ENCODE data around the gene NRP1.
A peak's percentile ranks its signal among the peaks of the same experiment; 100 is the strongest.

Gene NRP1

DNA sequence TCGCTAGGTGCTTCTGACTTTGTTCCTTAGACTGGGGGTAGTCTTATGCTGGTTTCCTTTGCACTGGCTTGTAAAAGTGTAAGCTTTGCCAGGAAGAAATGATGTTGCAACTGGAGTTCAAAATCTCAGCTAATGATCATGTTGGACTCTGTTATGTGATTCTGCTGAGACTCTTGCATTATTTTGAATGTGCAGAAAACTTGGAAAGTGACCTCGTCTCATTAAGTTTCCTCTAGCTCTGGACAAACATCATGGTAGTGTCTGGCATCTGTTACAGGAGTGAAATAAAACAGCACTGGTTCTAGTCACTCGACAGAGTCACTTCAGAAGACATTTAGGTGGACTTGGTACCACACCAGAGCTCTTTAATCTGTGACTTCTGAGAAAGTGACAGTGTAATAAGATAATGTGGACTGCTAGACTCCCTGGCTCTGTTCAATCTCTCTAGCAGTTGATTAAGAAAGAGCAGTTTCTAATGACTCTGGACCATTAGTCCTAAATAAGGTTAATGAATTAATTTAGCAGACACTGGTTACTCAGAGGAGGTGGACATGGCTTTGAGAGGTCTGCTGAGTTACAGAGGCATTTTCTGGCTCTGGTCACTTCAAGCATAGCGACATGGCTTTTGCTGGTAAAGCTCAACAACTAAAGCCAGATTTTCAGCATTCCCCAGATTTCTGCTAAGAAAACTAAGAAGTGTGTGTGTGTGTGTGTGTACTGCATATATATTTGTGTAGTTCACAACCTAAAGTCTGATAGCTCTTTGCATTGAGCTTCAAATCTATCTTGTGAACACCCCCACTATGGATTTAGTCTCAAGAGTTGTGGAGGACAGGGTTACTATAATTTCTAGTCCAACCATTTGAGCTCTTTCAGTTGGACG is 2.0 kb downstream of the NRP1 start:
- no peaks in the 10 kb centered on the region for H4K20me1 ChIP-seq (ENCODE audit: insufficient read depth, low read length)
- no peak overlapping the region for H3K27ac ChIP-seq (ENCODE audit: low read length)
- no peak overlapping the region for H3K4me3 ChIP-seq (ENCODE audit: low read length)
- H3K79me2 ChIP-seq (ENCODE audit: low read length), result no peaks in the 10 kb centered on the region
- TF ChIP-seq EZH2 (optimal IDR thresholded peaks at IDR 0.05; ENCODE audit: low read depth, low read length) (no peak), EZH2phosphoT487 (IDR thresholded peaks at IDR 0.05; ENCODE audit: low read length) (no peak)
- TF ChIP-seq, protein P1, sequence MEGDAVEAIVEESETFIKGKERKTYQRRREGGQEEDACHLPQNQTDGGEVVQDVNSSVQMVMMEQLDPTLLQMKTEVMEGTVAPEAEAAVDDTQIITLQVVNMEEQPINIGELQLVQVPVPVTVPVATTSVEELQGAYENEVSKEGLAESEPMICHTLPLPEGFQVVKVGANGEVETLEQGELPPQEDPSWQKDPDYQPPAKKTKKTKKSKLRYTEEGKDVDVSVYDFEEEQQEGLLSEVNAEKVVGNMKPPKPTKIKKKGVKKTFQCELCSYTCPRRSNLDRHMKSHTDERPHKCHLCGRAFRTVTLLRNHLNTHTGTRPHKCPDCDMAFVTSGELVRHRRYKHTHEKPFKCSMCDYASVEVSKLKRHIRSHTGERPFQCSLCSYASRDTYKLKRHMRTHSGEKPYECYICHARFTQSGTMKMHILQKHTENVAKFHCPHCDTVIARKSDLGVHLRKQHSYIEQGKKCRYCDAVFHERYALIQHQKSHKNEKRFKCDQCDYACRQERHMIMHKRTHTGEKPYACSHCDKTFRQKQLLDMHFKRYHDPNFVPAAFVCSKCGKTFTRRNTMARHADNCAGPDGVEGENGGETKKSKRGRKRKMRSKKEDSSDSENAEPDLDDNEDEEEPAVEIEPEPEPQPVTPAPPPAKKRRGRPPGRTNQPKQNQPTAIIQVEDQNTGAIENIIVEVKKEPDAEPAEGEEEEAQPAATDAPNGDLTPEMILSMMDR (IDR thresholded peaks at IDR 0.05; ENCODE audit: low read length), result no peak
- H2AFZ ChIP-seq (ENCODE audit: low read length), result no peak overlapping the region
- no peaks in the 10 kb centered on the region for H3K9me3 ChIP-seq (replicated peaks; ENCODE audit: insufficient read depth, low read length)
- peaks cover 12% of the 10 kb centered on the region for H3K27me3 ChIP-seq (replicated peaks; ENCODE audit: insufficient read depth, low read length)
- H3F3A ChIP-seq (ENCODE audit: insufficient read depth, low read length), result no peaks in the 10 kb centered on the region
- H3K9ac ChIP-seq (ENCODE audit: low read length), result no peak overlapping the region
- H3K36me3 ChIP-seq (replicated peaks; ENCODE audit: insufficient read depth, low read length), result no peaks in the 10 kb centered on the region
- H3K4me1 ChIP-seq (ENCODE audit: low read length), result no peaks in the 10 kb centered on the region
- no peaks in the 10 kb centered on the region for H3K9me2 ChIP-seq (replicated peaks; ENCODE audit: insufficient read depth, low read length)
- no peak for DNase-seq
- no peak overlapping the region for H3K4me2 ChIP-seq (ENCODE audit: low read depth, low read length)

DNA sequence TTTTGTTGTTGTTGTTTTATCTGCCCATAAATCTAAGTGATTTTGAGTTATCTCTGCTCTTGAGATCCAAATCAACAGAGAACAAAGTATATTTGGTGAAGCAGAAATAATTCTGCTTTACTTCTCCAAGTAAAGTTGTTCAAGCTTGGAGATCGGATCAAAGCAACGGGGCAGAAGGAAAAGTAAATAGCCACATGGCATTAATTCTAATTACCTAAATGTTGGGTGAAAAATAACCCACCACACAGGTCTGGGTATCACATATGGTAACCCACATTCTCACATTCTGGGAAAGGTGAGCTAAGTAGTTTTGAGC is 3.1 kb downstream of the NRP1 start:
- no peak for DNase-seq
- TF ChIP-seq, protein P1 (IDR thresholded peaks at IDR 0.05; ENCODE audit: low read length), result no peak
- no peak for TF ChIP-seq EZH2phosphoT487 (IDR thresholded peaks at IDR 0.05; ENCODE audit: low read length)
- TF ChIP-seq EZH2 (optimal IDR thresholded peaks at IDR 0.05; ENCODE audit: low read depth, low read length), result no peak
- Histone ChIP-seq H3K27ac (ENCODE audit: low read length) (no peak overlapping the region), H3K4me2 (ENCODE audit: low read depth, low read length) (no peak overlapping the region), H2AFZ (ENCODE audit: low read length) (no peak overlapping the region), H3K79me2 (ENCODE audit: low read length) (no peaks in the 10 kb centered on the region), H3K9me2 (replicated peaks; ENCODE audit: insufficient read depth, low read length) (no peaks in the 10 kb centered on the region), H3K9me3 (replicated peaks; ENCODE audit: insufficient read depth, low read length) (no peaks in the 10 kb centered on the region), H3K27me3 (replicated peaks; ENCODE audit: insufficient read depth, low read length) (peaks cover 12% of the 10 kb centered on the region), H3K4me1 (ENCODE audit: low read length) (no peaks in the 10 kb centered on the region), H3F3A (ENCODE audit: insufficient read depth, low read length) (no peaks in the 10 kb centered on the region), H3K36me3 (replicated peaks; ENCODE audit: insufficient read depth, low read length) (no peaks in the 10 kb centered on the region), H3K9ac (ENCODE audit: low read length) (no peak overlapping the region), H4K20me1 (ENCODE audit: insufficient read depth, low read length) (no peaks in the 10 kb centered on the region), H3K4me3 (ENCODE audit: low read length) (no peak overlapping the region)

DNA sequence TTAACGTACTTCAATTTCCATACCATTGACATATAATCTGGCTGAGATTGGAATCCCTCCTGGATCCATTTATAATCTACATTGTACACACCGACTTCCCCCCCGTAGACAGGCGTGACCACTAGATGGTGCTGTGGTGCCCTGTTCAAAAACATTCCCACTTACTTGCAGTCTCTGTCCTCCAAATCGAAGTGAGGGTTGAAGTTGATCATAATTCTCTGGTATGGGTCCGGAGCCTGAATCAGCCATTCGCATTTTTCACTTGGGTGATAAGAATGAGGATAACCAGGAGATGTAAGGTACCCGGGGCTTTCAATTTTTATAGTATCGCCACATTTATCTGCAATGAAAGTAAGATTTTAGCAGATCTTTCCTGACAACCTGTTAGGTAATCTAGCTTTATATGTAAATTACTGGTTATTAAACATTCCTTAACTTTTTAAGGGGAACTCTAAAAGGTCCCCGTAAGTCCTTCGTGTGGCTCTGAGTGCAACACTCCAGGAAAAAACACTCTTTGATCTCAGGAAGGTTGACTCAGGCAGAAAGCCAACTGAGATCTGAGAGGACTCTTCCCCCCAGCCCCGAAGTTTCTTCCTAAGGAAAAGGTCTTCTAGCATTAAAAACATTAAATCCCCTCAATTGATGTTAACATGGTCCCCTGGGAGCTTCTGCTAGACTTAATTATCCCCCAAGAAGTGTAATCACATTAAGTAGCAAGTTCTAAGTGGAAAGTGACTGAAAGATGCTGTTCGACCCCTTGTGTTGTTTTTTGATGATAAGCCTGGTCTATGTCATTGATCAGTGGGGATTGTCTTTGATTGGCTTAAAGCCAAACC is 3.7 kb downstream of the NRP1 start:
- no peak overlapping the region for H3K4me3 ChIP-seq (ENCODE audit: low read length)

More for the DNA sequence above, 3.7 kb downstream of the NRP1 start:
- Histone ChIP-seq H3K4me2 (ENCODE audit: low read depth, low read length) (no peak overlapping the region), H3K27me3 (replicated peaks; ENCODE audit: insufficient read depth, low read length) (peaks cover 8% of the 10 kb centered on the region), H3K9me3 (replicated peaks; ENCODE audit: insufficient read depth, low read length) (no peaks in the 10 kb centered on the region), H3K79me2 (ENCODE audit: low read length) (no peaks in the 10 kb centered on the region), H4K20me1 (ENCODE audit: insufficient read depth, low read length) (no peaks in the 10 kb centered on the region), H3F3A (ENCODE audit: insufficient read depth, low read length) (no peaks in the 10 kb centered on the region), H3K4me1 (ENCODE audit: low read length) (no peaks in the 10 kb centered on the region), H3K36me3 (replicated peaks; ENCODE audit: insufficient read depth, low read length) (no peaks in the 10 kb centered on the region), H2AFZ (ENCODE audit: low read length) (no peak overlapping the region), H3K9me2 (replicated peaks; ENCODE audit: insufficient read depth, low read length) (no peaks in the 10 kb centered on the region), H3K27ac (ENCODE audit: low read length) (no peak overlapping the region), H3K9ac (ENCODE audit: low read length) (no peak overlapping the region)
- TF ChIP-seq, protein P1 (IDR thresholded peaks at IDR 0.05; ENCODE audit: low read length), result peak; percentile 86
- TF ChIP-seq EZH2phosphoT487 (IDR thresholded peaks at IDR 0.05; ENCODE audit: low read length), result no peak
- DNase-seq, result peak; percentile 59
